ENCODE measurements around the gene TGM1.

Gene TGM1

DNA sequence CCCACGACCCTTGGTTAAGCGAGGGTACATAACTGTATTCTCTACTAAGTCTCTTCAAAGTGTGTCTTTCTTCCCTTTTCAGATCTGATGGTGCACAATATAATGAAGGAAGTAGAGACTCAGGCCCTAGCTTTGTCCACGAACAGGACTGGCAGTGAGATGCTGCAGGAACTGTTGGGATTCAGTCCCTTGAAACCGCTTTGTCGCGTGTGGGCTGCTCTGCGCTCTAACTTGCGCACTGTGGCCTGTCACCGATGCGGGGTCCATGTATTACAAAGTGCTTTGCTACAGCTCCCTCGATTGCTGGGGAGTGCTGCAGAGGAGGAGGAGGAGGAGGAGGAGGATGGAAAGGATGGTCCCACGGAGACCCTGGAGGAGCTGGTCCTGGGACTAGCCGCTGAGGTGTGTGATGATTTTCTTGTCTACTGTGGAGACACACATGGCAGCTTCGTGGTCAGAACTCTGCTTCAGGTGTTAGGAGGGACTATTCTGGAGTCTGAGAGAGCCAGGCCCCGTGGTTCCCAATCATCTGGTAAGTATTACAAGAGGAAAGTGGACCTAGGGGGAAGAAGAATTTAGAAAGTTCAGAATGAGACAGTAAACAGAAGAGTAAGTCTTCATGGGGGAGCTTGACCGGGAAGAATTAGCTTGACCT, 37.5 kb upstream of the TGM1 start:
- ChIA-PET POLR2A (interaction anchor here (1.3 to 8.8 kb wide), 6 partner anchors 8 to 136 kb away, joined by 5 to 139 read pairs (median 14); partner anchors contain the start of genes CIDEB, KHNYN, LTB4R2 and RABGGTA), CTCF (interaction anchor here (0.7 to 5.6 kb wide), 4 partner anchors 7 to 80 kb away, joined by 3 to 69 read pairs (median 7); partner anchors contain the start of genes CIDEB and TINF2)

DNA sequence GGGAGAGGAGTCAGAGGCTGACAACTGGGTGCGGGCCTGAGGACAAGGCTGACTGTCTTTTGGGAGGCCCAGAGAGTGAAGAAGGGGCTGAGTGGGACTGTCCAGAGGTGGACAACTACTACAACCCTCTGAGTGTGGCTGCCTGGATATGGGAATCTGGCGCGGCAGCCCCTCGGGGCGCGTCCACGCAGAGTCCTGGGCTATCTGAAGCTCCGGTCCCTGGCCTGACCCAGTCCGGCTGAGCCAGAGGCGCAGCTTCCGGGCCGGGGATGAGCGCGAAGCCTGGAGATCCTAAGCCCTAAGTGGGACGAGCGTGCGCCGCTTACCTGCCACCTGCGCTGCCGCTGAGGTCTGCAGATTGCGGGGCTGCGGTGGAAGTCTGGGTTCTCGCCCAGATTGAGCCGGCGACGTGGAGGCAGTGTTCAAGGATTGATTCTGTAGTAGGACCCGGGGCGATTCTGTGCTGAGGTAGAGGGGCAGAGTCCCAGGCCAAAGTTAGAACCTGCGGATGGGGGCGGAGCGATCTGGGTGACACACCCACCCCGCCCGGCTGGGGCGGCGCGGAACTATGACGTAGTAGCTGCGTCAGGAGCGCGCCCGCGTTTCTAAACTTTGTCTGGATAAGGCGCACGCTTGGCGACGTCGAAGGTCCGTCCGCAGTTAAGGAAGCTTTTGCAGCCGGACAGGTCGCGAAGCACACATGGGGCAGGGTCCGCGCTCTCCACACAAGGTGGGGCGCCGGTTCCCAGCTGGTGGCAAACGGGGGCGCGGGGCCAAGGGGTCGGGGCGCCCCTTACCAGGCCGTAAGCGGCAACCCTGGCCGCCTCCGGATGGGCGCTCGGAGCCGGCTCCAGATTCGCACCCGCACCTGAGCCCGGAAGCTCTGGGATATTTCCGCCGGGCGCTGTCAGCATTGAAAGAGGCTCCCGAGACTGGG, 36.5 kb upstream of the TGM1 start, which contains the start of the genes DHRS1 and NOP9:
Gene DHRS1 (minus strand): TSS at position 526 of the 937 bp plus-strand sequence. CDS start 674 bp downstream, outside the sequence.
Gene NOP9 (plus strand): TSS at position 596 of the 937 bp plus-strand sequence. CDS start 105 bp downstream, at position 701.
- no peak for TF ChIP-seq SP1 (IDR thresholded peaks at IDR 0.05)
- TF ChIP-seq FOXM1 (IDR thresholded peaks at IDR 0.05; ENCODE audit: borderline replicate concordance): no peak
- no peak for TF ChIP-seq ELF4 (IDR thresholded peaks at IDR 0.05)
- TF ChIP-seq L3MBTL2 (conservative IDR thresholded peaks at IDR 0.05): peak; percentile 79
- no peak for TF ChIP-seq LEF1 (IDR thresholded peaks at IDR 0.05; ENCODE audit: borderline replicate concordance)
- no peak for TF ChIP-seq SUZ12 (IDR thresholded peaks at IDR 0.05)
- TF ChIP-seq ARNT (IDR thresholded peaks at IDR 0.05): no peak
- CTCF ChIA-PET: interaction anchor here (0.8 to 5.6 kb wide), 8 partner anchors 8 to 132 kb away, joined by 3 to 69 read pairs (median 4); partner anchors contain the start of genes CHMP4A, CIDEB, MDP1 and TINF2
- POLR2A ChIA-PET: interaction anchor here (0.6 to 8.8 kb wide), 13 partner anchors 9 to 185 kb away, joined by 3 to 139 read pairs (median 3); partner anchors contain the start of genes CIDEB, DCAF11, KHNYN and LTB4R2
- peak; percentile 95 for DNase-seq (ENCODE audit: extremely low spot score)

More for the DNA sequence above, 37.5 kb upstream of the TGM1 start:
- no peak for DNase-seq (ENCODE audit: extremely low spot score)
- TF ChIP-seq LEF1 (IDR thresholded peaks at IDR 0.05; ENCODE audit: borderline replicate concordance) (no peak), NFRKB (IDR thresholded peaks at IDR 0.05) (no peak), ELF4 (IDR thresholded peaks at IDR 0.05) (no peak), ZNF384 (IDR thresholded peaks at IDR 0.05) (no peak), L3MBTL2 (conservative IDR thresholded peaks at IDR 0.05) (no peak), ARNT (IDR thresholded peaks at IDR 0.05) (no peak), HDGF (IDR thresholded peaks at IDR 0.05; ENCODE audit: borderline replicate concordance) (no peak), BHLHE40 (IDR thresholded peaks at IDR 0.05; ENCODE audit: borderline replicate concordance) (no peak), SP1 (IDR thresholded peaks at IDR 0.05) (no peak), FOXK2 (IDR thresholded peaks at IDR 0.05) (no peak), FOXM1 (IDR thresholded peaks at IDR 0.05; ENCODE audit: borderline replicate concordance) (no peak), TARDBP (IDR thresholded peaks at IDR 0.05) (no peak), CTBP1 (IDR thresholded peaks at IDR 0.05; ENCODE audit: borderline replicate concordance) (no peak), FOXA1 (IDR thresholded peaks at IDR 0.05) (no peak), SUZ12 (IDR thresholded peaks at IDR 0.05) (no peak)
- TF ChIP-seq, protein P1, sequence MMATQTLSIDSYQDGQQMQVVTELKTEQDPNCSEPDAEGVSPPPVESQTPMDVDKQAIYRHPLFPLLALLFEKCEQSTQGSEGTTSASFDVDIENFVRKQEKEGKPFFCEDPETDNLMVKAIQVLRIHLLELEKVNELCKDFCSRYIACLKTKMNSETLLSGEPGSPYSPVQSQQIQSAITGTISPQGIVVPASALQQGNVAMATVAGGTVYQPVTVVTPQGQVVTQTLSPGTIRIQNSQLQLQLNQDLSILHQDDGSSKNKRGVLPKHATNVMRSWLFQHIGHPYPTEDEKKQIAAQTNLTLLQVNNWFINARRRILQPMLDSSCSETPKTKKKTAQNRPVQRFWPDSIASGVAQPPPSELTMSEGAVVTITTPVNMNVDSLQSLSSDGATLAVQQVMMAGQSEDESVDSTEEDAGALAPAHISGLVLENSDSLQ (IDR thresholded peaks at IDR 0.05): no peak

- ChIA-PET POLR2A (interaction anchor here (0.6 to 8.8 kb wide), 11 partner anchors 8 to 184 kb away, joined by 3 to 139 read pairs (median 3); partner anchors contain the start of genes CIDEB, DCAF11, KHNYN and LTB4R2), CTCF (interaction anchor here (0.8 to 5.6 kb wide), 7 partner anchors 9 to 133 kb away, joined by 3 to 69 read pairs (median 4); partner anchors contain the start of genes CHMP4A, CIDEB, MDP1 and TINF2)
- DNase-seq (ENCODE audit: extremely low spot score): no peak
- TF ChIP-seq LEF1 (IDR thresholded peaks at IDR 0.05; ENCODE audit: borderline replicate concordance): no peak
- TF ChIP-seq NFRKB (IDR thresholded peaks at IDR 0.05): no peak
- TF ChIP-seq, protein P1 (IDR thresholded peaks at IDR 0.05): no peak
- TF ChIP-seq FOXM1 (IDR thresholded peaks at IDR 0.05; ENCODE audit: borderline replicate concordance): no peak
- TF ChIP-seq ARNT (IDR thresholded peaks at IDR 0.05): no peak
- TF ChIP-seq SP1 (IDR thresholded peaks at IDR 0.05): no peak
- TF ChIP-seq SUZ12 (IDR thresholded peaks at IDR 0.05): no peak
- TF ChIP-seq TARDBP (IDR thresholded peaks at IDR 0.05): no peak
- no peak for TF ChIP-seq CTBP1 (IDR thresholded peaks at IDR 0.05; ENCODE audit: borderline replicate concordance)
- TF ChIP-seq L3MBTL2 (conservative IDR thresholded peaks at IDR 0.05): no peak
- no peak for TF ChIP-seq FOXA1 (IDR thresholded peaks at IDR 0.05)
- no peak for TF ChIP-seq HDGF (IDR thresholded peaks at IDR 0.05; ENCODE audit: borderline replicate concordance)
- no peak for TF ChIP-seq BHLHE40 (IDR thresholded peaks at IDR 0.05; ENCODE audit: borderline replicate concordance)
- TF ChIP-seq FOXK2 (IDR thresholded peaks at IDR 0.05): no peak
- no peak for TF ChIP-seq ZNF384 (IDR thresholded peaks at IDR 0.05)
- no peak for TF ChIP-seq ELF4 (IDR thresholded peaks at IDR 0.05)
Measured at GRCh38 chr14:24298892-24299254, 35.9 kb upstream of the TGM1 start.

DNA sequence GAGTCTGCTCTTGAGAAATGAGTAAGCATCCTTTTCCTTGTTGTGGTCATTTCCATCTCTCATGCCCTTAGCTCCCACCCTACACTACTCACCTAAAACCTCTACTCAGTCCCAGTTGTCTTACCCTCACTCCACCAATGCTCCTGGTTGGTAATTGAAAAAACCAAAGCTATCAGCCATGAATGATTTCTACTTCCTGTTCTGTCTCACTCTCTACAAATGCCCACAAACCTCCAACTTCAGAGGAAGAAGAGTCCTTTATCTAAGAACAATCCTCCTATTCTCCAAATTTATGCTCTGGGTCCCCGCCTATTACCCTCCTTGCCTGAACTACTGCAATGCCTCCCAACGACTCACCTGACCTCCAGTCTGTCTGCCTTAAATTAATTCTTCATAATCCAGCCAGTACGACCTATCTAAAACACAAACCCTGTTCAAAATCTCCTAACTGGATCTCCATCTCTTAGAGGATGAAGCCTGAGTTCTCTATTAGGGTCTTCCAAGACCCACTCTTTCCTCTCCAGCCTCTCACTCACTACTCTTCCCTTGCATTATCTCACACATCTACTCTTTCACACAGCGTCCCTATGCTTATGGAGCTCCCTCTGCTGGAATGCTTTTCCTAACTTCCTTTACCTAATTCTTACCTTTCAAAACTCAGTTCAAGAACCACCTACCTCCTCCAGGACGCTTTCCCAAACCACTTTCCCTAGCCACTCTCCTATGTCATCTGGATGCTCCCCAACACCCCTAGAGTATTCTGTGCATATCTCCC, 34.4 kb upstream of the TGM1 start:
- CTCF ChIA-PET: interaction anchor here (0.6 to 5.6 kb wide), 17 partner anchors 10 to 1409 kb away, joined by 3 to 69 read pairs (median 4); partner anchors contain the start of genes CIDEB, MDP1, RABGGTA and TINF2
- peak; percentile 47 for DNase-seq (ENCODE audit: extremely low spot score)
- TF ChIP-seq FOXK2 (IDR thresholded peaks at IDR 0.05) (no peak), FOXM1 (IDR thresholded peaks at IDR 0.05; ENCODE audit: borderline replicate concordance) (no peak), ELF4 (IDR thresholded peaks at IDR 0.05) (0 out of 2 replicates have a peak, but pooled peaks have one; percentile 16), HDGF (IDR thresholded peaks at IDR 0.05; ENCODE audit: borderline replicate concordance) (no peak), BHLHE40 (IDR thresholded peaks at IDR 0.05; ENCODE audit: borderline replicate concordance) (no peak), L3MBTL2 (conservative IDR thresholded peaks at IDR 0.05) (no peak), FOXA1 (IDR thresholded peaks at IDR 0.05) (no peak)
- POLR2A ChIA-PET: interaction anchor here (1.0 to 8.8 kb wide), 9 partner anchors 16 to 139 kb away, joined by 3 to 139 read pairs (median 4); partner anchors contain the start of genes CHMP4A, GMPR2, RABGGTA and TINF2

All from HEK293T (cell line).